Transverse colon (tissue), 4 donors: Measurements from ENCODE around the gene EPHB2.

Experiments
- EP300 ChIP-seq: sonication (generic); formaldehyde crosslinking; IDR thresholded peaks from one replicate; pipeline ENCODE4 v1.6.1; 2017; ENCODE audit warnings: antibody characterized with exemption, low read depth
- POLR2A ChIP-seq: fragments of 450-650 bp; IDR thresholded peaks from one replicate; pipeline ENCODE4 v1.6.1; 2016; ENCODE audit warnings: antibody characterized with exemption, mild to moderate bottlenecking, moderate library complexity
- POLR2AphosphoS5 ChIP-seq, 3 donors: sonication (generic); formaldehyde crosslinking; IDR thresholded peaks; one replicate each; pipeline ENCODE4 v1.6.1; 2016; ENCODE audit warnings: antibody characterized with exemption in 3 of 3
- TF ChIP-seq, protein P1 (sequence below), 5 experiments: fragments of 200-600 bp in 3 of 5; fragments of 450-650 bp in 2 of 5; sonication (generic) in 3 of 5; IDR thresholded peaks; 1 replicate in 2 of 5; 2 replicates in 3 of 5; pipeline ENCODE4 v1.5.1; 2016 to 2017; ENCODE audit warnings: antibody characterized with exemption in 5 of 5, inconsistent platforms in 3 of 5, mild to moderate bottlenecking in 2 of 5, moderate library complexity in 1 of 5

DNA sequence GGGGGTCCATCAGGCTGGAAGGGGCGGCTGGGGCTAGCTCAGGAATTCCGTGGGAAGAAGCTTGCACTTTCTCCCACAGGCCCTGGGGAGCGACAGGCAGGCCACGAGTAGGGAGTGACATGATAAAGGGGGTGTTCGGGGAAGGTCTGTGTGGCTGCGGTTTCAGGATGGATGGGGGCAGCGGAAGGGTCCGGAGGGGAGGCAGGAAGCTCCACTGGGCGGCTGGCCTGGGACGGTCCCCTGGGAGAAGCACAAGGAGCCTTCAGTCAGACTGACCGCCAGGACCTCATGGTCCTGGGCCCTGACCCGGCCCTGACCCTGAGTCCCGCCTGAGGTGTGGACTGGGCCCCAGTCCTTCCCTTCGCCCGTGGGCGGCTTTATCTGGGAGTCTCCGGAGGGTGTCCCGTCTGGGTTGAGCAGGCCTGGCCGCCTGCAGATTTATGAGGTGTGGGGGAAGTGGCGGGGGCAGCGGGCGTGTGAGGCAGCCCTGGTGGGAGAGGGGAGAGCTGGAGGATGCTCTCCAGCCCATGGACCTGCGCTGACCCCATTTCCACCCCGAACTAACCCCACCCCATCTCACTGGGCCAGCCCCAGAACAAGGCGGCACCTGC, 45.6 kb downstream of the EPHB2 start:
- TF ChIP-seq, protein P1, sequence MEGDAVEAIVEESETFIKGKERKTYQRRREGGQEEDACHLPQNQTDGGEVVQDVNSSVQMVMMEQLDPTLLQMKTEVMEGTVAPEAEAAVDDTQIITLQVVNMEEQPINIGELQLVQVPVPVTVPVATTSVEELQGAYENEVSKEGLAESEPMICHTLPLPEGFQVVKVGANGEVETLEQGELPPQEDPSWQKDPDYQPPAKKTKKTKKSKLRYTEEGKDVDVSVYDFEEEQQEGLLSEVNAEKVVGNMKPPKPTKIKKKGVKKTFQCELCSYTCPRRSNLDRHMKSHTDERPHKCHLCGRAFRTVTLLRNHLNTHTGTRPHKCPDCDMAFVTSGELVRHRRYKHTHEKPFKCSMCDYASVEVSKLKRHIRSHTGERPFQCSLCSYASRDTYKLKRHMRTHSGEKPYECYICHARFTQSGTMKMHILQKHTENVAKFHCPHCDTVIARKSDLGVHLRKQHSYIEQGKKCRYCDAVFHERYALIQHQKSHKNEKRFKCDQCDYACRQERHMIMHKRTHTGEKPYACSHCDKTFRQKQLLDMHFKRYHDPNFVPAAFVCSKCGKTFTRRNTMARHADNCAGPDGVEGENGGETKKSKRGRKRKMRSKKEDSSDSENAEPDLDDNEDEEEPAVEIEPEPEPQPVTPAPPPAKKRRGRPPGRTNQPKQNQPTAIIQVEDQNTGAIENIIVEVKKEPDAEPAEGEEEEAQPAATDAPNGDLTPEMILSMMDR (IDR thresholded peaks at IDR 0.05): no peak
- TF ChIP-seq POLR2A: no peak
- TF ChIP-seq EP300: no peak
- no peak for TF ChIP-seq POLR2AphosphoS5 (IDR thresholded peaks at IDR 0.05)
